GM12878 (cell line): Measurements from ENCODE around the gene SPACA1.

Experiments
- CREB1 ChIP-seq: IDR thresholded peaks from 2 replicates; pipeline ENCODE4 v1.6.1; 2012; ENCODE audit warnings: low read depth, mild to moderate bottlenecking, inconsistent platforms
- CREM ChIP-seq: IDR thresholded peaks from 2 replicates; pipeline ENCODE4 v1.6.1; 2014; ENCODE audit warnings: antibody characterized with exemption, low read depth
- CTCF ChIP-seq, 3 experiments: IDR thresholded peaks in 2 of 3; conservative IDR thresholded peaks in 1 of 3; 2 replicates each; pipeline ENCODE4 v1.5.1; 2011; ENCODE audit warnings: low read depth in 3 of 3, low read length in 3 of 3, mild to moderate bottlenecking in 3 of 3, control low read depth in 2 of 3, moderate library complexity in 2 of 3, inconsistent platforms in 1 of 3, mixed read lengths in 1 of 3; ENCODE audit not compliant: control insufficient read depth in 2 of 3, insufficient read depth in 1 of 3; ENCODE audit errors: extremely low read depth in 1 of 3
- EED ChIP-seq: sonication (generic); IDR thresholded peaks from 2 replicates; pipeline ENCODE4 v1.6.1; 2016; ENCODE audit warnings: antibody characterized with exemption, low read depth
- NFIC ChIP-seq: IDR thresholded peaks from 2 replicates; pipeline ENCODE4 v1.6.1; 2012; ENCODE audit warnings: low read depth, mild to moderate bottlenecking, inconsistent platforms, low read length, moderate library complexity
- RAD21 ChIP-seq: IDR thresholded peaks from 2 replicates; pipeline ENCODE4 v1.6.1; 2011; ENCODE audit warnings: mild to moderate bottlenecking, low read depth, low read length, moderate library complexity; ENCODE audit not compliant: insufficient read depth
- USF2 ChIP-seq: IDR thresholded peaks from 2 replicates; pipeline ENCODE4 v1.6.1; 2011; ENCODE audit warnings: low read depth, low read length, improper control_type of control experiment, borderline replicate concordance

- TF ChIP-seq EED = no peak
- TF ChIP-seq USF2 = no peak
- no peak for TF ChIP-seq NFIC
- no peak for TF ChIP-seq RAD21
- no peak for TF ChIP-seq CTCF (IDR thresholded peaks at IDR 0.05 in 2 of 3, conservative IDR thresholded peaks at IDR 0.05 in 1 of 3; ENCODE audit: control insufficient read depth in 2 of 3, extremely low read depth in 1 of 3, insufficient read depth in 1 of 3, low read depth in 3 of 3, low read length in 3 of 3)
- no peak for TF ChIP-seq CREB1
- TF ChIP-seq CREM = no peak
Observed at GRCh38 chr6:88013015-88013414, 34.6 kb upstream of the SPACA1 start.
